ENCODE results near the gene KRT86.

DNA sequence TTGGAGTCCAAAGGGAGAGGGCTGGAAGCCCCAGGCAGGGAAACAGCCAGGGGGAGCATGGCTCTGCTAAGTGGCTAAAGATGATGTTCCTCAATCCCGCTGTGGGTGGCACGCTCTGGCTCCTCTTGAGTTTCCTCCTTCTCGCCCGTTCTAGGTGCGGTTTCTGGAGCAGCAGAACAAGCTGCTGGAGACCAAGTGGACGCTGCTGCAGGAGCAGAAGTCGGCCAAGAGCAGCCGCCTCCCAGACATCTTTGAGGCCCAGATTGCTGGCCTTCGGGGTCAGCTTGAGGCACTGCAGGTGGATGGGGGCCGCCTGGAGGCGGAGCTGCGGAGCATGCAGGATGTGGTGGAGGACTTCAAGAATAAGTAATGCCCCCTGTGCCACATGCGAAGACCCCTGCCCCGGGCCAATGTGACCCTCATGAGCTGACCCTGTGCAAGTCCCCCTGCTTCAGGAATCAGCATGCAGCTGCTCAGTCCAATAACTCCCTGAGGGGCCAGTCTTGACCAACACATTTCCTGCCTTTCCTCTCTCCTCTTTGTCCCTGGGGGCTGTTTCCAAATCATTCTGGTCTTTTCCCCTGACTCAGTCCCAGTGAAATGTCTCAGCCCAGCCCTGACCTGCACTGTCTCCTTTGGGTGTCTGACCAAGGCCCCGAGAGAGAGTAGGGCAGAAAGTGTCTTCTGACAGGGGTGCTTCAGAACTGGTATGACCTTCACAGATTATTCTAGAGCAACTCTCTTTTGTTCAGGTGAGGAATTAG, 39.3 kb upstream of the KRT86 start:
- TF ChIP-seq, protein P1, sequence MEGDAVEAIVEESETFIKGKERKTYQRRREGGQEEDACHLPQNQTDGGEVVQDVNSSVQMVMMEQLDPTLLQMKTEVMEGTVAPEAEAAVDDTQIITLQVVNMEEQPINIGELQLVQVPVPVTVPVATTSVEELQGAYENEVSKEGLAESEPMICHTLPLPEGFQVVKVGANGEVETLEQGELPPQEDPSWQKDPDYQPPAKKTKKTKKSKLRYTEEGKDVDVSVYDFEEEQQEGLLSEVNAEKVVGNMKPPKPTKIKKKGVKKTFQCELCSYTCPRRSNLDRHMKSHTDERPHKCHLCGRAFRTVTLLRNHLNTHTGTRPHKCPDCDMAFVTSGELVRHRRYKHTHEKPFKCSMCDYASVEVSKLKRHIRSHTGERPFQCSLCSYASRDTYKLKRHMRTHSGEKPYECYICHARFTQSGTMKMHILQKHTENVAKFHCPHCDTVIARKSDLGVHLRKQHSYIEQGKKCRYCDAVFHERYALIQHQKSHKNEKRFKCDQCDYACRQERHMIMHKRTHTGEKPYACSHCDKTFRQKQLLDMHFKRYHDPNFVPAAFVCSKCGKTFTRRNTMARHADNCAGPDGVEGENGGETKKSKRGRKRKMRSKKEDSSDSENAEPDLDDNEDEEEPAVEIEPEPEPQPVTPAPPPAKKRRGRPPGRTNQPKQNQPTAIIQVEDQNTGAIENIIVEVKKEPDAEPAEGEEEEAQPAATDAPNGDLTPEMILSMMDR (IDR thresholded peaks at IDR 0.05 in 2 of 3, conservative IDR thresholded peaks at IDR 0.05 in 1 of 3; ENCODE audit: insufficient read depth in 2 of 3, low read depth in 1 of 3, low read length in 3 of 3): no peak
- TF ChIP-seq SREBF1 (IDR thresholded peaks at IDR 0.05; ENCODE audit: borderline replicate concordance, low read depth, low read length) (no peak), SIN3A (IDR thresholded peaks at IDR 0.05; ENCODE audit: borderline replicate concordance in 2 of 2, control insufficient read depth in 1 of 2, low read depth in 2 of 2, low read length in 2 of 2) (no peak), BRCA1 (IDR thresholded peaks at IDR 0.05) (no peak), BRCA1 (CRISPR knock-in tag; IDR thresholded peaks at IDR 0.05) (no peak), DDX20 (tag; IDR thresholded peaks at IDR 0.05; ENCODE audit: low read depth) (no peak), C11orf30 (IDR thresholded peaks at IDR 0.05; ENCODE audit: low read depth) (no peak), GABPB2 (CRISPR knock-in tag; conservative IDR thresholded peaks at IDR 0.05) (no peak), HDAC8 (tag; IDR thresholded peaks at IDR 0.05) (no peak)
- TF ChIP-seq, protein P2, sequence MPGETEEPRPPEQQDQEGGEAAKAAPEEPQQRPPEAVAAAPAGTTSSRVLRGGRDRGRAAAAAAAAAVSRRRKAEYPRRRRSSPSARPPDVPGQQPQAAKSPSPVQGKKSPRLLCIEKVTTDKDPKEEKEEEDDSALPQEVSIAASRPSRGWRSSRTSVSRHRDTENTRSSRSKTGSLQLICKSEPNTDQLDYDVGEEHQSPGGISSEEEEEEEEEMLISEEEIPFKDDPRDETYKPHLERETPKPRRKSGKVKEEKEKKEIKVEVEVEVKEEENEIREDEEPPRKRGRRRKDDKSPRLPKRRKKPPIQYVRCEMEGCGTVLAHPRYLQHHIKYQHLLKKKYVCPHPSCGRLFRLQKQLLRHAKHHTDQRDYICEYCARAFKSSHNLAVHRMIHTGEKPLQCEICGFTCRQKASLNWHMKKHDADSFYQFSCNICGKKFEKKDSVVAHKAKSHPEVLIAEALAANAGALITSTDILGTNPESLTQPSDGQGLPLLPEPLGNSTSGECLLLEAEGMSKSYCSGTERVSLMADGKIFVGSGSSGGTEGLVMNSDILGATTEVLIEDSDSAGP (CRISPR knock-in tag; IDR thresholded peaks at IDR 0.05): no peak
- TF ChIP-seq, protein P3, sequence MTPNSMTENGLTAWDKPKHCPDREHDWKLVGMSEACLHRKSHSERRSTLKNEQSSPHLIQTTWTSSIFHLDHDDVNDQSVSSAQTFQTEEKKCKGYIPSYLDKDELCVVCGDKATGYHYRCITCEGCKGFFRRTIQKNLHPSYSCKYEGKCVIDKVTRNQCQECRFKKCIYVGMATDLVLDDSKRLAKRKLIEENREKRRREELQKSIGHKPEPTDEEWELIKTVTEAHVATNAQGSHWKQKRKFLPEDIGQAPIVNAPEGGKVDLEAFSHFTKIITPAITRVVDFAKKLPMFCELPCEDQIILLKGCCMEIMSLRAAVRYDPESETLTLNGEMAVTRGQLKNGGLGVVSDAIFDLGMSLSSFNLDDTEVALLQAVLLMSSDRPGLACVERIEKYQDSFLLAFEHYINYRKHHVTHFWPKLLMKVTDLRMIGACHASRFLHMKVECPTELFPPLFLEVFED (CRISPR knock-in tag; conservative IDR thresholded peaks at IDR 0.05): no peak
